SHP77 treated with DMSO at 0.1 percent for 48 hours (cell line): ENCODE measurements around the gene RSAD1.

Experiments used
- DNase-seq: peaks from one replicate; lab custom pipeline; 2025; lab: John Stamatoyannopoulos, UW

Gene RSAD1

GRCh38 chr17:50478391-50479381 lies at the start of gene RSAD1:
RSAD1 (plus strand) TSS chr17:50478860; CDS start chr17:50478885, 25 bp downstream.
- DNase-seq = peak; percentile 74

- DNase-seq = no peak
These were observed 48.9 kb upstream of the RSAD1 start for GRCh38 chr17:50429793-50430192.

- DNase-seq = no peak
These were observed 47.6 kb upstream of the RSAD1 start for GRCh38 chr17:50430821-50431618.

- no peak for DNase-seq
These were observed 46.4 kb upstream of the RSAD1 start for GRCh38 chr17:50432125-50432762.

GRCh38 chr17:50437409-50437808 lies 41.3 kb upstream of the RSAD1 start:
- DNase-seq = no peak

- no peak for DNase-seq
These were observed 39.7 kb upstream of the RSAD1 start for GRCh38 chr17:50439008-50439407.

GRCh38 chr17:50440172-50440837 lies 38.4 kb upstream of the RSAD1 start:
- DNase-seq = no peak

GRCh38 chr17:50440838-50441829 lies 37.5 kb upstream of the RSAD1 start:
- no peak for DNase-seq

- DNase-seq = no peak
These were observed 35.1 kb upstream of the RSAD1 start for GRCh38 chr17:50443505-50443974.

- no peak for DNase-seq
These were observed 33.6 kb upstream of the RSAD1 start for GRCh38 chr17:50444841-50445715.

- DNase-seq = no peak
These were observed 32.8 kb upstream of the RSAD1 start for GRCh38 chr17:50445730-50446325.

GRCh38 chr17:50447870-50448595 lies 30.6 kb upstream of the RSAD1 start:
- peak; percentile 24 for DNase-seq

GRCh38 chr17:50448643-50449042 lies 30.0 kb upstream of the RSAD1 start:
- no peak for DNase-seq

- no peak for DNase-seq
These were observed 26.6 kb upstream of the RSAD1 start for GRCh38 chr17:50451943-50452629.

GRCh38 chr17:50452630-50453300 lies 25.9 kb upstream of the RSAD1 start:
- DNase-seq = no peak

- DNase-seq = no peak
These were observed 24.8 kb upstream of the RSAD1 start for GRCh38 chr17:50453901-50454300.

- no peak for DNase-seq
These were observed 21.0 kb upstream of the RSAD1 start for GRCh38 chr17:50457621-50458020.
